ENCODE data around the gene CCR6.

- no peak for TF ChIP-seq CTCF (IDR thresholded peaks at IDR 0.05; ENCODE audit: insufficient read depth, low read length)
- no peak for TF ChIP-seq REST (IDR thresholded peaks at IDR 0.05; ENCODE audit: insufficient replicate concordance, low read depth)
- TF ChIP-seq SPI1 (IDR thresholded peaks at IDR 0.05; ENCODE audit: borderline replicate concordance, low read depth): no peak
- TF ChIP-seq POLR2AphosphoS5 (IDR thresholded peaks at IDR 0.05; ENCODE audit: low read depth): no peak
- no peak for TF ChIP-seq GABPA (IDR thresholded peaks at IDR 0.05; ENCODE audit: low read depth)
Measured at GRCh38 chr6:167102318-167102717, 20.6 kb upstream of the CCR6 start.
